Sigmoid colon (tissue), 7 donors: ENCODE results near the gene FPR1. TPM values are rescaled to one million over a fixed set of nuclear protein-coding genes. Genes with fewer than 3 reads are reported as not detected.

ENCODE experiments used
- DNase-seq: peaks from one replicate; pipeline ENCODE4 v3.0.0-alpha.2; 2019
- H3K27ac ChIP-seq, 4 donors: fragments of 200-600 bp; sonication (generic); one replicate each; pipeline ENCODE4 v1.5.1; 2016 to 2019; ENCODE audit warnings: mild to moderate bottlenecking in 1 of 4
- H3K27me3 ChIP-seq, 3 donors: fragments of 200-600 bp; sonication (generic); one replicate each; pipeline ENCODE4 v1.5.1; 2019; ENCODE audit warnings: mild to moderate bottlenecking in 1 of 3
- H3K36me3 ChIP-seq, 4 donors: fragments of 200-600 bp; sonication (generic); one replicate each; pipeline ENCODE4 v1.5.1; 2016 to 2019
- H3K4me1 ChIP-seq, 4 donors: fragments of 200-600 bp; sonication (generic); one replicate each; pipeline ENCODE4 v1.5.1; 2017 to 2019
- H3K4me3 ChIP-seq, 4 donors: fragments of 200-600 bp; sonication (generic); one replicate each; pipeline ENCODE4 v1.5.1; 2017 to 2019; ENCODE audit warnings: mild to moderate bottlenecking in 2 of 4, moderate library complexity in 1 of 4
- H3K9me3 ChIP-seq, 4 donors: fragments of 200-600 bp in 3 of 4; sonication (generic) in 3 of 4; one replicate each; pipeline versions ENCODE4 v1.5.1 to v1.6.1; 2013 to 2019
- CTCF ChIP-seq, 4 experiments: fragments of 450-650 bp in 3 of 4; fragments of 200-600 bp in 1 of 4; IDR thresholded peaks; one replicate each; pipeline ENCODE4 v1.5.1; 2016 to 2019; ENCODE audit warnings: antibody characterized with exemption in 4 of 4, mild to moderate bottlenecking in 3 of 4, moderate library complexity in 2 of 4
- EP300 ChIP-seq, 4 donors: sonication (generic); formaldehyde crosslinking; IDR thresholded peaks; one replicate each; pipeline ENCODE4 v1.6.1; 2017; ENCODE audit warnings: antibody characterized with exemption in 4 of 4
- POLR2A ChIP-seq, 2 donors: fragments of 450-650 bp; IDR thresholded peaks; one replicate each; pipeline ENCODE4 v1.6.1; 2016; ENCODE audit warnings: antibody characterized with exemption in 2 of 2, mild to moderate bottlenecking in 2 of 2, moderate library complexity in 2 of 2
- POLR2AphosphoS5 ChIP-seq, 4 donors: sonication (generic); formaldehyde crosslinking; IDR thresholded peaks; one replicate each; pipeline ENCODE4 v1.6.1; 2017; ENCODE audit warnings: antibody characterized with exemption in 4 of 4
- WGBS, 2 donors: extraction: QIAGEN DNeasy Blood & Tissue Kit; methylation state at CpG; one replicate each; pipeline ENCODE4 v1.1.7; 2013; 5-methylcytosine and 5-hydroxymethylcytosine counted together
- intact Hi-C: fragments of 100-400 bp; cut with DNase I; formaldehyde crosslinking; loops from one replicate; pipeline ENCODE4 v1.15.1; 2023
- polyA plus RNA-seq, 3 donors: library from polyadenylated mRNA; stranded (reverse); fragments of 200-250 nt; gene quantifications; one replicate each; pipeline ENCODE4 v1.2.3, GENCODE V29; 2013
- total RNA-seq, 4 donors: library from RNA; depleted of rRNA; stranded (reverse); fragments of >200 nt; gene quantifications; one replicate each; pipeline ENCODE4 v1.1.0, GENCODE V29; 2016
- donor health status: healthy with polysubstance abuse.
- donor health status: Bipolar disorder and iron deficiency.
- donor health status: healthy.

Gene FPR1
- total and polyA plus RNA-seq, 7 donors = 1.2 to 15.9 (median 5.0) TPM

GRCh38 chr19:51754109-51754508 lies 2.4 kb upstream of the FPR1 start:
- no peaks in the 10 kb centered on the region for H3K36me3 ChIP-seq
- H3K27me3 ChIP-seq = no peaks in the 10 kb centered on the region
- H3K9me3 ChIP-seq = no peaks in the 10 kb centered on the region
- 87 to 89% methylated on average over 6 of the region's 6 CpGs for whole genome bisulfite sequencing, 2 donors
- H3K4me3 ChIP-seq = no peak overlapping the region
- DNase-seq = no peak
- H3K27ac ChIP-seq = peak overlapping the region in 3 of 4 donors; percentile 5 to 33 (median 27)
- TF ChIP-seq POLR2AphosphoS5 (IDR thresholded peaks at IDR 0.05) (peak in 1 of 4 donors; percentile 36), POLR2A (IDR thresholded peaks at IDR 0.05) (no peak)
- intact Hi-C loops = no loop called here
- no peaks in the 10 kb centered on the region for H3K4me1 ChIP-seq

- TF ChIP-seq EP300 (IDR thresholded peaks at IDR 0.05) (no peak), POLR2AphosphoS5 (IDR thresholded peaks at IDR 0.05) (no peak)
- Histone ChIP-seq H3K9me3 (no peaks in the 10 kb centered on the region), H3K4me1 (no peaks in the 10 kb centered on the region), H3K27me3 (no peaks in the 10 kb centered on the region), H3K36me3 (no peaks in the 10 kb centered on the region), H3K27ac (no peak overlapping the region), H3K4me3 (peak overlapping the region in 2 of 4 donors; percentile 13 to 23)
- intact Hi-C loops = no loop called here
- WGBS, 2 donors = 82 to 86% methylated on average over 7 of the region's 7 CpGs
- DNase-seq = no peak
Observed at GRCh38 chr19:51750400-51751094, 1.1 kb downstream of the FPR1 start.

- no peaks in the 10 kb centered on the region for H3K4me1 ChIP-seq
- 76 to 83% methylated on average over 4 of the region's 4 CpGs for WGBS, 2 donors
- intact Hi-C loops = no loop called here
- DNase-seq = no peak
- no peaks in the 10 kb centered on the region for H3K27me3 ChIP-seq
- H3K4me3 ChIP-seq = no peak overlapping the region
- TF ChIP-seq POLR2AphosphoS5 (IDR thresholded peaks at IDR 0.05) (no peak), POLR2A (IDR thresholded peaks at IDR 0.05) (no peak), CTCF (IDR thresholded peaks at IDR 0.05) (no peak), EP300 (IDR thresholded peaks at IDR 0.05) (no peak)
- H3K36me3 ChIP-seq = no peaks in the 10 kb centered on the region
- H3K27ac ChIP-seq = no peak overlapping the region
- no peaks in the 10 kb centered on the region for H3K9me3 ChIP-seq
Observed at GRCh38 chr19:51749979-51750378, 1.7 kb downstream of the FPR1 start.

- Histone ChIP-seq H3K27ac (no peak overlapping the region), H3K36me3 (no peaks in the 10 kb centered on the region), H3K27me3 (no peaks in the 10 kb centered on the region), H3K4me1 (no peaks in the 10 kb centered on the region), H3K4me3 (no peak overlapping the region), H3K9me3 (no peaks in the 10 kb centered on the region)
- intact Hi-C loops = no loop called here
- DNase-seq = no peak
- TF ChIP-seq POLR2A (IDR thresholded peaks at IDR 0.05) = no peak
- TF ChIP-seq CTCF (IDR thresholded peaks at IDR 0.05) = no peak
- TF ChIP-seq POLR2AphosphoS5 (IDR thresholded peaks at IDR 0.05) = no peak
- TF ChIP-seq EP300 (IDR thresholded peaks at IDR 0.05) = no peak
- 72 to 83% methylated on average over 7 of the region's 7 CpGs for WGBS, 2 donors
Observed at GRCh38 chr19:51746731-51747130, 4.9 kb downstream of the FPR1 start.

- no peaks in the 10 kb centered on the region for H3K36me3 ChIP-seq
- intact Hi-C loops = no loop called here
- no peak overlapping the region for H3K27ac ChIP-seq
- H3K9me3 ChIP-seq = no peaks in the 10 kb centered on the region
- no peak overlapping the region for H3K4me3 ChIP-seq
- no peak for TF ChIP-seq POLR2AphosphoS5 (IDR thresholded peaks at IDR 0.05)
- no peak for TF ChIP-seq EP300 (IDR thresholded peaks at IDR 0.05)
- no peak for TF ChIP-seq POLR2A (IDR thresholded peaks at IDR 0.05)
- TF ChIP-seq CTCF (IDR thresholded peaks at IDR 0.05) = no peak
- DNase-seq = no peak
- H3K4me1 ChIP-seq = no peaks in the 10 kb centered on the region
- H3K27me3 ChIP-seq = peaks cover 0 to 4% (median 0%) of the 10 kb centered on the region in 3 donors
- 77 to 87% methylated on average over 3 of the region's 3 CpGs for WGBS, 2 donors
Observed at GRCh38 chr19:51743405-51743804, 8.3 kb downstream of the FPR1 start.

GRCh38 chr19:51742789-51743188 lies 8.9 kb downstream of the FPR1 start:
- no peaks in the 10 kb centered on the region for H3K4me1 ChIP-seq
- H3K4me3 ChIP-seq = no peak overlapping the region
- TF ChIP-seq POLR2A (IDR thresholded peaks at IDR 0.05) (no peak), EP300 (IDR thresholded peaks at IDR 0.05) (no peak), CTCF (IDR thresholded peaks at IDR 0.05) (no peak), POLR2AphosphoS5 (IDR thresholded peaks at IDR 0.05) (no peak)
- DNase-seq = no peak
- H3K27me3 ChIP-seq = peaks cover 0 to 4% (median 0%) of the 10 kb centered on the region in 3 donors
- intact Hi-C loops = no loop called here
- 66 to 67% methylated on average over 6 of the region's 6 CpGs for WGBS, 2 donors
- H3K36me3 ChIP-seq = no peaks in the 10 kb centered on the region
- no peak overlapping the region for H3K27ac ChIP-seq
- no peaks in the 10 kb centered on the region for H3K9me3 ChIP-seq
